ENCODE results near the gene ALDH1A3.

Gene ALDH1A3

GRCh38 chr15:100895721-100896120 is 16.1 kb downstream of the ALDH1A3 start:
- H3K36me3 ChIP-seq (ENCODE audit: insufficient read depth, low read length), result no peaks in the 10 kb centered on the region
- no peak overlapping the region for H2AFZ ChIP-seq (ENCODE audit: low read length, unreplicated experiment)
- H3K4me1 ChIP-seq (ENCODE audit: control insufficient read depth, insufficient read depth, low read length, unreplicated experiment), result no peaks in the 10 kb centered on the region
- H3K79me2 ChIP-seq (ENCODE audit: control insufficient read depth, insufficient read depth, low read length, unreplicated experiment), result no peaks in the 10 kb centered on the region
- no peak overlapping the region for H3K4me3 ChIP-seq (ENCODE audit: low read depth, low read length)
- H3K27ac ChIP-seq (ENCODE audit: low read depth, low read length), result no peak overlapping the region
- H3K27me3 ChIP-seq (ENCODE audit: insufficient read depth, low read length), result no peaks in the 10 kb centered on the region

- no peaks in the 10 kb centered on the region for H3K36me3 ChIP-seq (ENCODE audit: insufficient read depth, low read length)
- H3K4me1 ChIP-seq (ENCODE audit: control insufficient read depth, insufficient read depth, low read length, unreplicated experiment), result peaks cover 8% of the 10 kb centered on the region
- H2AFZ ChIP-seq (ENCODE audit: low read length, unreplicated experiment), result no peak overlapping the region
- H3K4me3 ChIP-seq (ENCODE audit: low read depth, low read length), result no peak overlapping the region
- no peaks in the 10 kb centered on the region for H3K27me3 ChIP-seq (ENCODE audit: insufficient read depth, low read length)
- H3K27ac ChIP-seq (ENCODE audit: low read depth, low read length), result no peak overlapping the region
- H3K79me2 ChIP-seq (ENCODE audit: control insufficient read depth, insufficient read depth, low read length, unreplicated experiment), result no peaks in the 10 kb centered on the region
These were observed 17.9 kb downstream of the ALDH1A3 start for GRCh38 chr15:100897221-100898151.

- Histone ChIP-seq H3K27ac (ENCODE audit: low read depth, low read length) (no peak overlapping the region), H3K4me3 (ENCODE audit: low read depth, low read length) (no peak overlapping the region), H3K4me1 (ENCODE audit: control insufficient read depth, insufficient read depth, low read length, unreplicated experiment) (peaks cover 12% of the 10 kb centered on the region), H3K79me2 (ENCODE audit: control insufficient read depth, insufficient read depth, low read length, unreplicated experiment) (no peaks in the 10 kb centered on the region), H2AFZ (ENCODE audit: low read length, unreplicated experiment) (no peak overlapping the region), H3K27me3 (ENCODE audit: insufficient read depth, low read length) (no peaks in the 10 kb centered on the region), H3K36me3 (ENCODE audit: insufficient read depth, low read length) (no peaks in the 10 kb centered on the region)
These were observed 18.5 kb downstream of the ALDH1A3 start for GRCh38 chr15:100898152-100898490.

- Histone ChIP-seq H3K36me3 (ENCODE audit: insufficient read depth, low read length) (peaks cover 3% of the 10 kb centered on the region; the same call in 1 of the 2 replicates), H3K4me3 (ENCODE audit: low read depth, low read length) (no peak overlapping the region), H3K27ac (ENCODE audit: low read depth, low read length) (no peak overlapping the region), H3K79me2 (ENCODE audit: control insufficient read depth, insufficient read depth, low read length, unreplicated experiment) (no peaks in the 10 kb centered on the region), H2AFZ (ENCODE audit: low read length, unreplicated experiment) (no peak overlapping the region), H3K27me3 (ENCODE audit: insufficient read depth, low read length) (no peaks in the 10 kb centered on the region), H3K4me1 (ENCODE audit: control insufficient read depth, insufficient read depth, low read length, unreplicated experiment) (peaks cover 12% of the 10 kb centered on the region)
These were observed 19.2 kb downstream of the ALDH1A3 start for GRCh38 chr15:100898661-100899462.

GRCh38 chr15:100899601-100900000 is 20.0 kb downstream of the ALDH1A3 start:
- no peak overlapping the region for H3K27ac ChIP-seq (ENCODE audit: low read depth, low read length)

GRCh38 chr15:100900136-100900794 is 20.6 kb downstream of the ALDH1A3 start:
- Histone ChIP-seq H3K4me3 (ENCODE audit: low read depth, low read length) (no peak overlapping the region), H3K27ac (ENCODE audit: low read depth, low read length) (no peak overlapping the region), H2AFZ (ENCODE audit: low read length, unreplicated experiment) (no peak overlapping the region), H3K4me1 (ENCODE audit: control insufficient read depth, insufficient read depth, low read length, unreplicated experiment) (peaks cover 12% of the 10 kb centered on the region), H3K36me3 (ENCODE audit: insufficient read depth, low read length) (peaks cover 3% of the 10 kb centered on the region; the same call in 1 of the 2 replicates), H3K79me2 (ENCODE audit: control insufficient read depth, insufficient read depth, low read length, unreplicated experiment) (no peaks in the 10 kb centered on the region), H3K27me3 (ENCODE audit: insufficient read depth, low read length) (no peaks in the 10 kb centered on the region)

More at GRCh38 chr15:100899601-100900000, 20.0 kb downstream of the ALDH1A3 start:
- Histone ChIP-seq H3K36me3 (ENCODE audit: insufficient read depth, low read length) (peaks cover 3% of the 10 kb centered on the region; the same call in 1 of the 2 replicates), H3K27me3 (ENCODE audit: insufficient read depth, low read length) (no peaks in the 10 kb centered on the region), H3K79me2 (ENCODE audit: control insufficient read depth, insufficient read depth, low read length, unreplicated experiment) (no peaks in the 10 kb centered on the region), H2AFZ (ENCODE audit: low read length, unreplicated experiment) (no peak overlapping the region), H3K4me1 (ENCODE audit: control insufficient read depth, insufficient read depth, low read length, unreplicated experiment) (peaks cover 12% of the 10 kb centered on the region), H3K4me3 (ENCODE audit: low read depth, low read length) (no peak overlapping the region)

- H3K27ac ChIP-seq (ENCODE audit: low read depth, low read length), result no peak overlapping the region
- no peaks in the 10 kb centered on the region for H3K79me2 ChIP-seq (ENCODE audit: control insufficient read depth, insufficient read depth, low read length, unreplicated experiment)
- H3K36me3 ChIP-seq (ENCODE audit: insufficient read depth, low read length), result peaks cover 3% of the 10 kb centered on the region; the same call in 1 of the 2 replicates
- no peaks in the 10 kb centered on the region for H3K27me3 ChIP-seq (ENCODE audit: insufficient read depth, low read length)
- peaks cover 12% of the 10 kb centered on the region for H3K4me1 ChIP-seq (ENCODE audit: control insufficient read depth, insufficient read depth, low read length, unreplicated experiment)
- H3K4me3 ChIP-seq (ENCODE audit: low read depth, low read length), result no peak overlapping the region
- H2AFZ ChIP-seq (ENCODE audit: low read length, unreplicated experiment), result no peak overlapping the region
These were observed 21.2 kb downstream of the ALDH1A3 start for GRCh38 chr15:100900795-100901169.

- Histone ChIP-seq H3K27ac (ENCODE audit: low read depth, low read length) (no peak overlapping the region), H3K4me3 (ENCODE audit: low read depth, low read length) (no peak overlapping the region), H3K36me3 (ENCODE audit: insufficient read depth, low read length) (peaks cover 3% of the 10 kb centered on the region; the same call in 1 of the 2 replicates), H3K79me2 (ENCODE audit: control insufficient read depth, insufficient read depth, low read length, unreplicated experiment) (no peaks in the 10 kb centered on the region), H3K27me3 (ENCODE audit: insufficient read depth, low read length) (no peaks in the 10 kb centered on the region), H3K4me1 (ENCODE audit: control insufficient read depth, insufficient read depth, low read length, unreplicated experiment) (peaks cover 12% of the 10 kb centered on the region), H2AFZ (ENCODE audit: low read length, unreplicated experiment) (no peak overlapping the region)
These were observed 21.7 kb downstream of the ALDH1A3 start for GRCh38 chr15:100901296-100901695.

- H3K79me2 ChIP-seq (ENCODE audit: control insufficient read depth, insufficient read depth, low read length, unreplicated experiment), result no peaks in the 10 kb centered on the region
- H3K4me3 ChIP-seq (ENCODE audit: low read depth, low read length), result peak overlapping the region; percentile 69
- peaks cover 12% of the 10 kb centered on the region for H3K4me1 ChIP-seq (ENCODE audit: control insufficient read depth, insufficient read depth, low read length, unreplicated experiment)
- peak overlapping the region; percentile 99 for H2AFZ ChIP-seq (ENCODE audit: low read length, unreplicated experiment)
- H3K27me3 ChIP-seq (ENCODE audit: insufficient read depth, low read length), result no peaks in the 10 kb centered on the region
- peaks cover 3% of the 10 kb centered on the region; the same call in 1 of the 2 replicates for H3K36me3 ChIP-seq (ENCODE audit: insufficient read depth, low read length)
- H3K27ac ChIP-seq (ENCODE audit: low read depth, low read length), result peak overlapping the region; percentile 64
These were observed 22.2 kb downstream of the ALDH1A3 start for GRCh38 chr15:100901702-100902435.
